Smooth muscle cell (in vitro differentiated cells): Measurements from ENCODE around the gene UFM1. TPM values are rescaled to one million over a fixed set of nuclear protein-coding genes. Genes with fewer than 3 reads are reported as not detected.
"Not testable (repeated sequence)": the region's sequence is repeated elsewhere in the genome, so short reads cannot be mapped to it uniquely, and the experiment has no call there.

ENCODE experiments used
- DNase-seq: peaks from one replicate; lab custom pipeline; 2025; ENCODE audit not compliant: unreplicated experiment; lab: John Stamatoyannopoulos, UW
- H2AFZ ChIP-seq: fragments of 200-600 bp; sonication (generic); 2 replicates; pipeline ENCODE4 v1.6.0; 2016; ENCODE audit warnings: antibody characterized with exemption, low read depth, mild to moderate bottlenecking
- H3F3A ChIP-seq: fragments of 200-600 bp; sonication (generic); 2 replicates; pipeline ENCODE4 v1.6.0; 2017; ENCODE audit warnings: antibody characterized with exemption, low read depth
- H3K27ac ChIP-seq: fragments of 200-600 bp; sonication (generic); 2 replicates; pipeline ENCODE4 v1.5.1; 2016; ENCODE audit warnings: low read depth, mild to moderate bottlenecking
- H3K27me3 ChIP-seq: fragments of 200-600 bp; sonication (generic); 2 replicates; pipeline ENCODE4 v1.6.1; 2016; ENCODE audit warnings: low read depth, mild to moderate bottlenecking
- H3K36me3 ChIP-seq: fragments of 200-600 bp; sonication (generic); 2 replicates; pipeline ENCODE4 v1.5.1; 2016; ENCODE audit warnings: low read depth
- H3K4me1 ChIP-seq: fragments of 200-600 bp; sonication (generic); 2 replicates; pipeline ENCODE4 v1.5.1; 2016; ENCODE audit warnings: low read depth
- H3K4me2 ChIP-seq: fragments of 200-600 bp; sonication (generic); 2 replicates; pipeline ENCODE4 v1.6.0; 2016; ENCODE audit warnings: mild to moderate bottlenecking
- H3K4me3 ChIP-seq: fragments of 200-600 bp; sonication (generic); 2 replicates; pipeline ENCODE4 v1.5.1; 2016; ENCODE audit warnings: mild to moderate bottlenecking
- H3K79me2 ChIP-seq: fragments of 200-600 bp; sonication (generic); 2 replicates; pipeline ENCODE4 v1.6.0; 2016; ENCODE audit warnings: low read depth, mild to moderate bottlenecking
- H3K9ac ChIP-seq: fragments of 200-600 bp; sonication (generic); 2 replicates; pipeline ENCODE4 v1.6.0; 2016; ENCODE audit warnings: low read depth
- H3K9me3 ChIP-seq: fragments of 200-600 bp; sonication (generic); replicated peaks from 2 replicates; pipeline ENCODE4 v1.5.1; 2016; ENCODE audit warnings: low read depth
- H4K20me1 ChIP-seq: fragments of 200-600 bp; sonication (generic); 2 replicates; pipeline ENCODE4 v1.6.0; 2016; ENCODE audit warnings: low read depth
- CTCF ChIP-seq: fragments of 200-600 bp; sonication (generic); IDR thresholded peaks from 2 replicates; pipeline ENCODE4 v1.5.1; 2017; ENCODE audit warnings: borderline replicate concordance, mild to moderate bottlenecking, antibody characterized with exemption; ENCODE audit not compliant: insufficient read depth, poor library complexity, severe bottlenecking
- WGBS: methylation state at CpG from one replicate; pipeline ENCODE4 v1.1.7; 2016; ENCODE audit warnings: low lambda C conversion rate; 5-methylcytosine and 5-hydroxymethylcytosine counted together
- polyA plus RNA-seq: library from polyadenylated mRNA; unstranded; fragments of >200 nt; fragmentation: Nextera tagmentation; extraction: Ambion mirVana; gene quantifications from 2 replicates; pipeline ENCODE4 v1.2.1, GENCODE V29; 2016
- total RNA-seq: library from RNA; depleted of rRNA; stranded (reverse); fragments of >200 nt; gene quantifications from 2 replicates; pipeline ENCODE4 v1.2.3, GENCODE V29; 2014

Gene UFM1
- total and polyA plus RNA-seq, 2 experiments from 2014 or later: 93.6 to 135 TPM

GRCh38 chr13:38308736-38309135, 40.9 kb upstream of the UFM1 start:
- H2AFZ ChIP-seq: no peak overlapping the region
- DNase-seq: no peak
- 65% methylated on average over 2 of the region's 2 CpGs for WGBS

GRCh38 chr13:38309397-38309796, 40.3 kb upstream of the UFM1 start:
- no peaks in the 10 kb centered on the region for H3K79me2 ChIP-seq
- no peak overlapping the region for H3K4me3 ChIP-seq
- H3K9ac ChIP-seq: peak overlapping the region; percentile 31
- H3K27ac ChIP-seq: peak overlapping the region; percentile 87
- no peak overlapping the region for H2AFZ ChIP-seq
- no peaks in the 10 kb centered on the region for H3K27me3 ChIP-seq
- H3K4me2 ChIP-seq: peak overlapping the region; percentile 23
- TF ChIP-seq CTCF: no peak
- no peaks in the 10 kb centered on the region for H3K36me3 ChIP-seq
- no peaks in the 10 kb centered on the region for H4K20me1 ChIP-seq
- no peak for DNase-seq
- H3K9me3 ChIP-seq: no peaks in the 10 kb centered on the region
- H3K4me1 ChIP-seq: no peaks in the 10 kb centered on the region
- no peaks in the 10 kb centered on the region for H3F3A ChIP-seq

More at GRCh38 chr13:38308736-38309135, 40.9 kb upstream of the UFM1 start:
- Histone ChIP-seq H4K20me1 (no peaks in the 10 kb centered on the region), H3K4me2 (peak overlapping the region; percentile 23), H3K79me2 (no peaks in the 10 kb centered on the region), H3K4me3 (no peak overlapping the region), H3K36me3 (no peaks in the 10 kb centered on the region), H3K4me1 (no peaks in the 10 kb centered on the region), H3K9ac (peak overlapping the region; percentile 31), H3K27ac (peak overlapping the region; percentile 87), H3F3A (no peaks in the 10 kb centered on the region), H3K27me3 (no peaks in the 10 kb centered on the region), H3K9me3 (no peaks in the 10 kb centered on the region)
- TF ChIP-seq CTCF: no peak

- not testable (repeated sequence) for H3K4me3 ChIP-seq, H3K27ac ChIP-seq, H3F3A ChIP-seq, DNase-seq, H3K27me3 ChIP-seq, H3K36me3 ChIP-seq, H3K9me3 ChIP-seq, H3K4me2 ChIP-seq, H4K20me1 ChIP-seq, H3K79me2 ChIP-seq, H2AFZ ChIP-seq, H3K4me1 ChIP-seq, H3K9ac ChIP-seq
- 98% methylated on average over 10 of the region's 10 CpGs for WGBS
Measured at GRCh38 chr13:38311175-38311574, 38.5 kb upstream of the UFM1 start.

- TF ChIP-seq CTCF: no peak
- no peaks in the 10 kb centered on the region for H3F3A ChIP-seq
Measured at GRCh38 chr13:38316129-38316528, 33.5 kb upstream of the UFM1 start.

More at GRCh38 chr13:38316129-38316528, 33.5 kb upstream of the UFM1 start:
- Histone ChIP-seq H3K27ac (no peak overlapping the region), H3K9me3 (no peaks in the 10 kb centered on the region), H3K9ac (no peak overlapping the region), H2AFZ (no peak overlapping the region), H3K4me3 (no peak overlapping the region), H3K27me3 (no peaks in the 10 kb centered on the region), H4K20me1 (no peaks in the 10 kb centered on the region), H3K4me1 (no peaks in the 10 kb centered on the region), H3K36me3 (no peaks in the 10 kb centered on the region), H3K4me2 (no peak overlapping the region), H3K79me2 (no peaks in the 10 kb centered on the region)
- DNase-seq: no peak
